GM12878 (cell line): ENCODE measurements around the gene AOAH. TPM values are rescaled to one million over a fixed set of nuclear protein-coding genes. Genes with fewer than 3 reads are reported as not detected.

ENCODE experiments used
- ATAC-seq: fragments of 200-7000 bp; cut with Tn5 transposase; 3 replicates; pipeline ENCODE4 v1.9.1; 2020; ENCODE audit warnings: mild to moderate bottlenecking, moderate library complexity
- BruUV-seq: library from RNA; stranded (reverse); fragments of 400-500 nt; replicated peaks from 2 replicates; lab custom pipeline; 2021; lab: Mats Ljungman, UMichigan
- CTCF ChIA-PET: fragments of 300-600 bp; sonication (Branson Sonifier 250); formaldehyde crosslinking; extraction: SDS; loops from one replicate; lab custom pipeline; 2021; ENCODE audit warnings: inconsistent platforms; lab: Yijun Ruan, JAX
- POLR2A ChIA-PET: fragments of 350-600 bp; formaldehyde crosslinking; extraction: SDS; loops from one replicate; lab custom pipeline; 2021; ENCODE audit warnings: inconsistent platforms; lab: Charles Lee
- RAD21 ChIA-PET: fragments of 300-600 bp; sonication (Branson Sonifier 250); formaldehyde crosslinking; loops from one replicate; lab custom pipeline; 2023; ENCODE audit warnings: antibody characterized with exemption; ENCODE audit not compliant: unreplicated experiment; lab: Charles Lee
- SMC1A ChIA-PET: fragments of 300-600 bp; sonication (Branson Sonifier 250); formaldehyde crosslinking; loops from one replicate; lab custom pipeline; 2023; ENCODE audit not compliant: unreplicated experiment, uncharacterized antibody; lab: Charles Lee
- DNase-seq: peaks from one replicate; pipeline ENCODE4 v3.0.0-alpha.2; 2011; ENCODE audit warnings: low read depth, low spot score
- FAIRE-seq: peaks from 3 replicates; lab custom pipeline; 2011; peaks lifted over from hg19 to GRCh38; lab: Jason Lieb, UNC
- H2AFZ ChIP-seq: 2 replicates; pipeline ENCODE4 v1.6.0; 2011; ENCODE audit warnings: low read depth, low read length, control low read depth; ENCODE audit not compliant: control insufficient read depth
- H3K27ac ChIP-seq: 2 replicates; pipeline ENCODE4 v1.5.1; 2011; ENCODE audit warnings: control low read depth; ENCODE audit not compliant: control insufficient read depth, insufficient read depth
- H3K27me3 ChIP-seq, 2 experiments: replicated peaks in 1 of 2; 2 replicates each; pipeline versions ENCODE4 v1.6.0 to v1.6.1; 2011; ENCODE audit warnings: low read length in 1 of 2; ENCODE audit not compliant: control insufficient read depth in 2 of 2, insufficient read depth in 2 of 2
- H3K36me3 ChIP-seq, 2 experiments: 2 replicates each; pipeline ENCODE4 v1.5.1; 2011; ENCODE audit warnings: low read length in 1 of 2; ENCODE audit not compliant: control insufficient read depth in 2 of 2, insufficient read depth in 2 of 2
- H3K4me1 ChIP-seq: 2 replicates; pipeline ENCODE4 v1.6.1; 2011; ENCODE audit warnings: mild to moderate bottlenecking, low read length, moderate library complexity, mixed read lengths; ENCODE audit not compliant: control insufficient read depth, insufficient read depth
- H3K4me2 ChIP-seq: 2 replicates; pipeline ENCODE4 v1.6.0; 2011; ENCODE audit warnings: control low read depth; ENCODE audit not compliant: control insufficient read depth, insufficient read depth
- H3K4me3 ChIP-seq: fragments of 200-600 bp; sonication (generic); 2 replicates; pipeline ENCODE4 v1.5.1; 2016
- H3K79me2 ChIP-seq: 2 replicates; pipeline ENCODE4 v1.6.0; 2011; ENCODE audit warnings: low read length; ENCODE audit not compliant: control insufficient read depth, insufficient read depth
- H3K9ac ChIP-seq: 2 replicates; pipeline ENCODE4 v1.8.0; 2011; ENCODE audit warnings: low read length, control low read depth, mixed read lengths; ENCODE audit not compliant: control insufficient read depth, insufficient read depth
- H3K9me3 ChIP-seq: replicated peaks from 3 replicates; pipeline ENCODE4 v1.5.1; 2011; ENCODE audit warnings: mild to moderate bottlenecking, low read length; ENCODE audit not compliant: control insufficient read depth, insufficient read depth
- H4K20me1 ChIP-seq: 2 replicates; pipeline ENCODE4 v1.6.0; 2011; ENCODE audit not compliant: control insufficient read depth, insufficient read depth
- E2F8 ChIP-seq: fragments of 450-650 bp; IDR thresholded peaks from 2 replicates; pipeline ENCODE4 v1.6.1; 2018; ENCODE audit warnings: mild to moderate bottlenecking, low read depth, moderate library complexity; ENCODE audit not compliant: partially characterized antibody
- STAT1 ChIP-seq: fragments of 450-650 bp; conservative IDR thresholded peaks from 2 replicates; pipeline ENCODE4 v1.6.1; 2014; ENCODE audit warnings: antibody characterized with exemption, mild to moderate bottlenecking
- ZBED1 ChIP-seq: IDR thresholded peaks from 2 replicates; pipeline ENCODE4 v1.6.1; 2016; ENCODE audit warnings: borderline replicate concordance
- WGBS: methylation state at CpG from one replicate; pipeline ENCODE4 v1.1.6; 2016; ENCODE audit warnings: low lambda C conversion rate; ENCODE audit not compliant: insufficient replicate concordance, insufficient coverage; ENCODE audit errors: missing lambda C conversion rate; 5-methylcytosine and 5-hydroxymethylcytosine counted together
- in situ Hi-C: fragments of 300-500 bp; cut with MboI; formaldehyde crosslinking; loops from 9 replicates; pipeline ENCODE4 v1.14.3; 2018; ENCODE audit warnings: mixed read lengths
- intact Hi-C: fragments of 100-400 bp; cut with micrococcal nuclease; formaldehyde crosslinking; loops from one replicate; pipeline ENCODE4 v1.14.2; 2022; ENCODE audit not compliant: unreplicated experiment
- polyA plus RNA-seq, 11 experiments: library from polyadenylated mRNA; depleted of rRNA in 4 of 11; unstranded in 6 of 11; stranded (reverse) in 5 of 11; fragments of >200 nt; fragmentation: Nextera tagmentation in 4 of 11; fragmentation: Illumina TruSeq in 1 of 11; extraction: Ambion mirVana in 4 of 11; extraction: Trizol in 1 of 11; gene quantifications; 1 replicate in 1 of 11; 2 replicates in 10 of 11; pipeline versions ENCODE4 v1.2.1 to v1.2.3, GENCODE V29; 2011 to 2016; ENCODE audit warnings: inconsistent platforms in 2 of 11, missing spikeins in 2 of 11, low read depth in 1 of 11
- total RNA-seq, 4 experiments: library from RNA; depleted of rRNA in 3 of 4; stranded (reverse); fragments of >200 nt in 3 of 4; fragmentation: Illumina TruSeq in 1 of 4; extraction: Trizol in 1 of 4; gene quantifications; 2 replicates each; pipeline versions ENCODE4 v1.2.1 to v1.2.3, GENCODE V29; 2013 to 2021

Gene AOAH
- total and polyA plus RNA-seq, 10 of the 15 experiments (the other 5 are each of a cell fraction or from before 2014, with no cell fraction given) = 0.32 to 2.8 (median 1.4) TPM

- no peak for ATAC-seq
- 49% methylated on average over 6 of the region's 6 CpGs for WGBS
- in situ Hi-C loops = loop anchor here (10.0 kb wide), 1 partner anchor 523 kb away; no protein-coding TSS in a partner anchor
- intact Hi-C loops = loop anchor here (2.0 to 5.0 kb wide), 3 partner anchors 117 to 511 kb away; no protein-coding TSS in a partner anchor
- no peaks in the 10 kb centered on the region for H3K4me1 ChIP-seq
- ChIA-PET RAD21 (interaction anchor here (0.6 to 2.1 kb wide), 11 partner anchors 58 to 534 kb away, joined by 3 to 13 read pairs (median 4); no protein-coding TSS in a partner anchor), SMC1A (interaction anchor here (0.7 to 4.2 kb wide), 14 partner anchors 8 to 511 kb away, joined by 3 to 21 read pairs (median 3); no protein-coding TSS in a partner anchor), CTCF (interaction anchor here (0.6 to 4.7 kb wide), 39 partner anchors 8 to 528 kb away, joined by 3 to 36 read pairs (median 4); no protein-coding TSS in a partner anchor), POLR2A (no interaction called here)
- FAIRE-seq = no peak
- no peak overlapping the region for H3K27ac ChIP-seq
- no peak for TF ChIP-seq ZBED1
- no peak for TF ChIP-seq STAT1
- no peak for TF ChIP-seq E2F8
- H3K9me3 ChIP-seq = no peaks in the 10 kb centered on the region
- no peak overlapping the region for H3K4me3 ChIP-seq
- peaks cover 0 to 6% of the 10 kb centered on the region in 2 experiments; a peak in 1 of 4 replicates for H3K27me3 ChIP-seq
- no peaks in the 10 kb centered on the region for H3K36me3 ChIP-seq
- no peak for DNase-seq
- no peaks in the 10 kb centered on the region for H3K79me2 ChIP-seq
- no peak overlapping the region for H3K4me2 ChIP-seq
- BruUV-seq = no TSS peak
- no peak overlapping the region for H2AFZ ChIP-seq
- no peak overlapping the region for H3K9ac ChIP-seq
- no peaks in the 10 kb centered on the region for H4K20me1 ChIP-seq
These were observed 52.9 kb downstream of the AOAH start for GRCh38 chr7:36671432-36671829.
